ENCODE results near the gene CDCP1.

GRCh38 chr3:45033791-45034190 is 112.4 kb downstream of the CDCP1 start:
- no peak for TF ChIP-seq CTCF (IDR thresholded peaks at IDR 0.05)
- TF ChIP-seq EZH2 (IDR thresholded peaks at IDR 0.05; ENCODE audit: borderline replicate concordance, insufficient read depth, low read depth, low read length, poor library complexity, severe bottlenecking), result no peak
